ENCODE measurements around the gene TRIO.
A peak's percentile ranks its signal among the peaks of the same experiment; 100 is the strongest.

Gene TRIO

DNA sequence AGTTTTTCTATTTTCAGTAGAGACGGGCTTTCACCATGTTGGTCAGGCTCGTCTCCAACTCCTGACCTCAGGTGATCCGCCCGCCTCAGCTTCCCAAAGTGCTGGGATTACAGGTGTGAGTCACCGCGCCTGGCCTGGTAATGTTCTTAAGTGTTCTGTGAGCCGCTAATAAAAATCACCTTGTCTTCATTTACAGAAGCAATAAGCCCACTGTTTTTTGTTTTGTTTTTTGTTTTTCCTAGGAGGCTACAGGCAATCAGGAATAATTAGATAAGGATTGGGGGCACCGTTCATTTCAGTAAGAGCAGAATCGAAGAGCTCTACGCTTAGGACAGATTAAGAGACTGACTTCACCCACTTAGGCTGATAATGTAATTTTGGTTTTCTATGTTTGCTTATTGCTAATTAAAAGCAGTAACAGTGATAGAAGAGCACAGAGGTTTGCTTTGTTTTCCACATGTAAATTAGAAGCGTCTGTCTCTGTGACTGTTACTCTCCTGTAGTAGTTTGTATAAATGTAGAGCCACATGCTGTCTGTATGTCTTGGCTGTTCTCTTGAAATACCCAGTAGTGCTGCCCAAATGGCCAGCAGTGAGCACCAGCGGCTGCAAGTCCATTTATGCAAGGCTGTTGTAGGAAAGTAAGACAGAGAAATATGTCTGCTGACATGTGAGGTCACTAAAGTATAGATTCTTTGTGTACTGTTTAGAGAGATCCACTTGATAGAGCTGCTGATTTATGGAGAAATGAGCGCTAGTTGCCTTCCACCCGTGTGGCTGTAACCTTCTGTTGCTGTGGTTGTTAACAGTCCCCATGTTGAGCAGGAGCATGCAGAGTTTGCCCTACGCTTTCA is 30.5 kb downstream of the TRIO start:
- H3K9me3 Mint-ChIP-seq = no peaks in the 10 kb centered on the region
- H3K36me3 Mint-ChIP-seq = no peaks in the 10 kb centered on the region
- no peaks in the 10 kb centered on the region for H3K27me3 Mint-ChIP-seq
- H3K4me1 Mint-ChIP-seq = peaks cover 54% of the 10 kb centered on the region
- no peak for DNase-seq (ENCODE audit: low spot score in 2 of 2)
- H3K27ac Mint-ChIP-seq = peak overlapping the region; percentile 92
- peak overlapping the region; percentile 73 for H3K4me3 Mint-ChIP-seq
- ATAC-seq (ENCODE audit: low read depth) = no peak

DNA sequence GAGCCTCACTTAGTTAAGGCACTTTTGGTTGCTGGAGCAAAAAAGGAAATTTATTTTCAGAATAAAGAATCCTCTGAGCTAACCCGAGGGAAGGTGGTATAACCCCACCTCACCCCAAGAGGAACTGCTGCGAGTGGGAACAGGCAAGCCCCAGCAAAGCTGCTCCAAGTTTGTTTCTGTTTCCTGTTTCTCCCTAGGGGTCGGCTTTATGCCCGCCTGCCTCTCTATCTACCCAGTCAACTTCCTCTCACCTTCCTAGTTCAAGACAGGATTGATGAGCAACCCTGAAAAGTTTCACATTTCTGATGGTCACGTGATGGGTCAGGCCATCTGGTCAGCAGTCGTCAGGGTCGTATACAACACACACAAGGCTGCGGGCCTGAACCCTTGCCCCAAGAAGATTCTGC is 31.1 kb downstream of the TRIO start:
- Mint-ChIP-seq H3K4me3 (peak overlapping the region; percentile 73), H3K36me3 (no peaks in the 10 kb centered on the region), H3K27ac (peak overlapping the region; percentile 92), H3K4me1 (peaks cover 51% of the 10 kb centered on the region), H3K27me3 (no peaks in the 10 kb centered on the region), H3K9me3 (no peaks in the 10 kb centered on the region)
- ATAC-seq (ENCODE audit: low read depth) (peak; percentile 67), DNase-seq (ENCODE audit: low spot score in 2 of 2) (no peak)

DNA sequence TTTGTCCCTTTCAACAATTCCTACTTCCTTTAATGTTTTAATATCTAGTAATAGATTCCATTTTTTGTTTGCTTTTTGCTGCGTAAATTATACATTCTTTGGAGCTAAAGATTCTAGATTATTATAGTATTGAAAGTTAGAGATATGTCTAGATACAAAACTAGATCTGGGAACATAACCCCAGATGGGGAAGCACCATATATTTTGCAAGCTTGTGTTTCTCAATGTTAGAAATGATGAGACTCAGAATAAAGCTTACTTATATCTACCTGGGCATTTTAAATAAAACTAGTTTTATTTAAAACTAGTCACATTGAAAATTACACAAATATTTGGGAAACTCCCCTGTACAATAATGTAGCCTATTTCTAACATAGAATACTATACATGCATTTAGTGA is 32.2 kb downstream of the TRIO start:
- Mint-ChIP-seq H3K4me1 (peaks cover 45% of the 10 kb centered on the region), H3K27ac (no peak overlapping the region), H3K36me3 (no peaks in the 10 kb centered on the region), H3K9me3 (no peaks in the 10 kb centered on the region), H3K27me3 (no peaks in the 10 kb centered on the region), H3K4me3 (no peak overlapping the region)
- ATAC-seq (ENCODE audit: low read depth) (no peak), DNase-seq (ENCODE audit: low spot score in 2 of 2) (no peak)

DNA sequence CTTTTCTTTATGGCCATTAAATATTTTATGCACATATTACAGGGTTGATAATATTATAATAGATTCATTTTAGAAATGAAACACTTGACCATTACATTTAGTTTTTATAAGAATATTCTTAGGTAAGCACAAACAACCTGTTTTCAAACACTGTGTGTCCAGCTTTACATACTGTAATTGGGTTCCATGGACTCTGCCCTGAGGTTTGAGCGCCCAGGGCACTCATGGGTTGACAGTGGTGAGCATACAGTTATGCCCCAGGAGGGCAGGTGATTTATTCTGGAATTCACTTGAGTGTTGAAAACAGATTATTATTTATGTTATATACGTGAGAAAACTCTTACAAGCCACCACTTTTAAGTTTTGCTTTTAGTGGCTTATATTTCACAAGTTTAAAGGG is 33.7 kb downstream of the TRIO start:
- Mint-ChIP-seq H3K27me3 (no peaks in the 10 kb centered on the region), H3K4me1 (peaks cover 38% of the 10 kb centered on the region)

DNA sequence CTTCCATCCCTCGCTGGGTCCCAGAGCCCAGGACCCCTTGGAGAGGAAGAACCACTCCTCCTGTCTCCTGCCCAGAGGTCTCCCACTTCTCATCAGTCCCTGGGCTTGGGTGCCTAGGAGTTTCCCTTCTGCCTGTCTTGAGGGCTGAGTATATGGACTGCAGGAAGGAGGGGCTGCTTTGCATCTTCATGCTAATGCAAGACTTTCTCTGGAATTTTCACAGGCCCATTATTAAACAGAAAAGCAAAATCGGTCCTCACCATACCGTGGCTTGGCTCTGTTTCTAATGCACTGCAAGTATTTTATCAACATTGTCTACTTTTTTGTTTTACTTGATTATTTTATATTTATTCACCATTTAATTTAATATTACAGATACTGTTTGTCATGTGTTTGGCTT is 34.5 kb downstream of the TRIO start:
- no peak for ATAC-seq (ENCODE audit: low read depth)

More for the DNA sequence above, 33.7 kb downstream of the TRIO start:
- no peak overlapping the region for H3K27ac Mint-ChIP-seq
- ATAC-seq (ENCODE audit: low read depth) (no peak), DNase-seq (ENCODE audit: low spot score in 2 of 2) (no peak)
- H3K9me3 Mint-ChIP-seq = no peaks in the 10 kb centered on the region
- H3K4me3 Mint-ChIP-seq = no peak overlapping the region
- H3K36me3 Mint-ChIP-seq = no peaks in the 10 kb centered on the region

DNA sequence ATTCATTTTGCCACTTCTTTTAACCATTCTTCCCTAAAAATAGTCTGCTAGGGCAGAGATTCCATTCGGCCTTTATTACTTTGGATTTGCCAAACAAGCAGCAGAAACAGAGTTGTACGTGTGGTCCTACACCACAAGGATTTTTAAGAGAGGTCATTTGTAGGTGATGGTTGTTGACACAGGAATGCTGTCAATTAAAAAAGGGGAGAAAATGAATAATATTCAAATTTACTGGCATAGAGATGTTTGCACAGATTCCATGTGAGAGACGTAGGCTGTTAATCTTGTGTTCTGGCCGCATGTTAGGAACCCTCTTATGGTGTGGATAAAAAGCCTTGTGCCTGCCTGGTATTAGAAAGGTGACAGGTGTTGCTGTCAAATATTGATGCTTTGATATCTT is 34.9 kb downstream of the TRIO start:
- H3K36me3 Mint-ChIP-seq = peaks cover 2% of the 10 kb centered on the region
- no peak overlapping the region for H3K4me3 Mint-ChIP-seq
- H3K27ac Mint-ChIP-seq = peak overlapping the region; percentile 62
- H3K4me1 Mint-ChIP-seq = peaks cover 32% of the 10 kb centered on the region
- no peak for DNase-seq (ENCODE audit: low spot score in 2 of 2)
- H3K9me3 Mint-ChIP-seq = no peaks in the 10 kb centered on the region
- no peak for ATAC-seq (ENCODE audit: low read depth)
- no peaks in the 10 kb centered on the region for H3K27me3 Mint-ChIP-seq

More for the DNA sequence above, 34.5 kb downstream of the TRIO start:
- DNase-seq (ENCODE audit: low spot score in 2 of 2) = no peak
- no peaks in the 10 kb centered on the region for H3K9me3 Mint-ChIP-seq
- peak overlapping the region; percentile 62 for H3K27ac Mint-ChIP-seq
- no peak overlapping the region for H3K4me3 Mint-ChIP-seq
- H3K4me1 Mint-ChIP-seq = peaks cover 34% of the 10 kb centered on the region
- peaks cover 2% of the 10 kb centered on the region for H3K36me3 Mint-ChIP-seq
- H3K27me3 Mint-ChIP-seq = no peaks in the 10 kb centered on the region

DNA sequence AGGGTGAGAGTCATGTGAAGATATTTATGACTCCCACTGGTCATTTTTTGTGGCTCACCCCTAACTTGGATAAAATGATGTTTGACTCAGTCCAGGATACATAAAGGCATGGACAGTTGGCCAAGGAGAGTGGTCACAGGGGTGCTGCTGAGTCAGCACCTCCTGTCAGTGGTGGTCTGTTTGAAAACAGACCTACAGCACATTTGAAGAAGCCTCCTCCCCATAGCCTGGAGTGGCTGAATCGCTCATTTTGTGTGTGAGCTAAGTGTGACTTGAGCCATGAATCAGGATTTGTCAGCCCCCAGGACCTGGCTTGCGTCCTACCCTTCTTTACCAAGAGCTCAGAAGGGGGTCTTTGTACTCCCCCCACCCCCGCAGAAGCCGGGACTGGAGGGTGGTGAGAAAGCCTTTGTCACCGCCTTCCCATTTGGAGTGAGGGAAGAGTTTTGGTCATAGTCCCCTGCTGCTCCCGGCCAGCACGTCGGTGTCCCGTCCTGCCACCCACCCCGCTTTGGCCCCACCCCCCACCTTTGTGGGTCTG is 35.6 kb downstream of the TRIO start:
- ATAC-seq (ENCODE audit: low read depth) = no peak
- Mint-ChIP-seq H3K27me3 (no peaks in the 10 kb centered on the region), H3K4me3 (no peak overlapping the region), H3K36me3 (peaks cover 2% of the 10 kb centered on the region), H3K4me1 (peaks cover 29% of the 10 kb centered on the region), H3K9me3 (no peaks in the 10 kb centered on the region), H3K27ac (peak overlapping the region; percentile 62)
- DNase-seq (ENCODE audit: low spot score in 2 of 2) = no peak

DNA sequence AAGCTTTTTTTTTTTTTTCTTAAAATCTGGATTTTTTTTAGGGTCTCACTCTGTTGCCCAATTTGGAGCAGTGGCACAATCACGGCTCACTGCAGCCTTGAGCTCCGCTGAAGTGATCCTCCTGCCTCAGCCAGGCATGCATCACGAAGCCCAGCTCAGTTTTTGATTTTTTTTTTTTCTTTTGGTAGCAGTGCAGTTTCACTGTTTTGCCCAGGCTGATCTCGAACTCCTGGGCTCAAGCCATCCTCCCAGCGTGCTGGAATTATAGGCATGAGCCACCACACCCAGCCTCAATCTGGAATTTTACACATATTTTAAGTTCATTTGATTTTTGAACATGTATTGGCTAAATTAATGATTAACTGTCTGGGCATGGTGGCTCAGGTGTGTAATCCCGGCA is 36.3 kb downstream of the TRIO start:
- peaks cover 2% of the 10 kb centered on the region for H3K36me3 Mint-ChIP-seq

DNA sequence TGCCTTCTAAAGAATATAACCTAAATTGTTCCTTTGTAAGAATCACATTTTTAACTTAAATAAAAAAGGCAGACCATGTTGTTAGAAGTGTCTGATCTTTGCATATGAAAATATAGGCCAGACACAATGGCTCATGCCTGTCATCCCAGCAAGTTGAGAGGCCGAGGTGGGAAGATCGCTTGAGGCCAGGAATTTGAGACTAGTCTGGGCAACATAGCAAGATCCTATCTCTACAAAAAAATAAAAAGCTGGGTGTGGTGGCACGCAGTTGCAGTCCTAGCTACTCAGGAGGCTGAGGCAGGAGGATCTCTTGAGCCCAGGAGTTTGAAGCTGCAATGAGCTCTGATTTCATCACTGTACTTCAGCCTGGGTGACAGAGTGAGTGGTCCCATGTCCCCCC is 37.3 kb downstream of the TRIO start:
- no peak for DNase-seq (ENCODE audit: low spot score in 2 of 2)
- H3K9me3 Mint-ChIP-seq = no peaks in the 10 kb centered on the region
- peaks cover 34% of the 10 kb centered on the region for H3K4me1 Mint-ChIP-seq
- ATAC-seq (ENCODE audit: low read depth) = no peak
- no peak overlapping the region for H3K27ac Mint-ChIP-seq
- H3K4me3 Mint-ChIP-seq = no peak overlapping the region
- H3K36me3 Mint-ChIP-seq = peaks cover 2% of the 10 kb centered on the region
- no peaks in the 10 kb centered on the region for H3K27me3 Mint-ChIP-seq

More for the DNA sequence above, 36.3 kb downstream of the TRIO start:
- no peaks in the 10 kb centered on the region for H3K9me3 Mint-ChIP-seq
- H3K4me1 Mint-ChIP-seq = peaks cover 26% of the 10 kb centered on the region
- no peak overlapping the region for H3K4me3 Mint-ChIP-seq
- ATAC-seq (ENCODE audit: low read depth) = no peak
- no peak overlapping the region for H3K27ac Mint-ChIP-seq
- no peaks in the 10 kb centered on the region for H3K27me3 Mint-ChIP-seq
- no peak for DNase-seq (ENCODE audit: low spot score in 2 of 2)

DNA sequence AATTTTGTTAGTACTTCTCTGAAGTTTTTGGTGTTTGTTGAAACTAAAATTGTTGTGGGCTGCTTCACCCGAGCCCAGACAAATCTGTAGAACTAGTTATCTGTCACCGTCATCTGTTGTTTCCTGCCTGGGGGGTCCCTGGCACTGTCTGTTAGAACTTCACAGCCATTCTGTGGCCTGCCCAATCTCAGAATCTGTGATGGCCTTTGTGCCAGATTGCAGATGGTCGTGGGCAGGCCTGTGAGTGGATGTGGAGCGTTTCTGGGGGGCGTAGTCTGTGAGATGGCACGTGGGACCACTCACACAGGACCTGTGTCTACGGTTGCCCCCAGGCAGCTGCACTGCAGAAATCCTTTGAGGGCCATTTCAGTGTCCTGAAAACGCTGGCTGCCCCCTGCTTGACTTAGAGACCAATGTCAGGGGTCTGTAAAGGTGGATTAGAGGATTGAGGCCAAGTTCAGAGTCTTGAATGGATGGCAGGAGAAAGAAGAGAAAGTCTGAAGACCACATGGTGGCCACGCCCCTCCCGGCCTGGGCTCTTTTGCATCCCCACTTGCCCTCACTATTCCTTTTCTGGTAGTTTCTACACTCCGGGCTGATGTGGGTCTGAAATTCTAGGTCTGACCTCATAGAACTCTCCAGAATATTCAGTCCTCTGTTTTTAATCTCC is 38.3 kb downstream of the TRIO start:
- Mint-ChIP-seq H3K9me3 (no peaks in the 10 kb centered on the region), H3K4me1 (peaks cover 39% of the 10 kb centered on the region), H3K27me3 (no peaks in the 10 kb centered on the region), H3K4me3 (no peak overlapping the region), H3K27ac (peak overlapping the region; percentile 64), H3K36me3 (peaks cover 2% of the 10 kb centered on the region)
- ATAC-seq (ENCODE audit: low read depth) (no peak), DNase-seq (ENCODE audit: low spot score in 2 of 2) (no peak)

DNA sequence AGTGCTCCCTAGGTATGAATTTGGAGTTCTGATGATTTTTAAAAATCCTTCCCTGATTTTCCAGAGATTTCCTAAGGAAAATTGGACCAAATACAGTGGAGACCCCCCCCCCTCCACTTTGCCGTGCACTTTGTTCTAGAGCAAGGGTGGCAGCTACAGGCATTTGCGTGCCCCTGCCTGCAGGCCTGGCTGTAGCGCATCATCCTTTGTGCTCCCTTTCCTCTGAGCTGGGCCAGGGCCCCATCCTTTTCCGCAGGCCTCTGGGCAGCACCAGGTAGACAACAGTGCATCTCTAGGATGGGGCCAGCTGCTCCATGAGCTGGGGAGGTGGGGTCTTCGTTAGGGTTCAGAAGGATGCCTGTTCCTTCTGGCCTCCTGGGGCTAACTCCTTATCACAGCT is 39.6 kb downstream of the TRIO start:
- no peak for ATAC-seq (ENCODE audit: low read depth)
- Mint-ChIP-seq H3K4me1 (peaks cover 47% of the 10 kb centered on the region), H3K27ac (peak overlapping the region; percentile 56), H3K9me3 (no peaks in the 10 kb centered on the region), H3K4me3 (no peak overlapping the region), H3K36me3 (peaks cover 2% of the 10 kb centered on the region), H3K27me3 (no peaks in the 10 kb centered on the region)
- DNase-seq (ENCODE audit: low spot score in 2 of 2) = no peak

DNA sequence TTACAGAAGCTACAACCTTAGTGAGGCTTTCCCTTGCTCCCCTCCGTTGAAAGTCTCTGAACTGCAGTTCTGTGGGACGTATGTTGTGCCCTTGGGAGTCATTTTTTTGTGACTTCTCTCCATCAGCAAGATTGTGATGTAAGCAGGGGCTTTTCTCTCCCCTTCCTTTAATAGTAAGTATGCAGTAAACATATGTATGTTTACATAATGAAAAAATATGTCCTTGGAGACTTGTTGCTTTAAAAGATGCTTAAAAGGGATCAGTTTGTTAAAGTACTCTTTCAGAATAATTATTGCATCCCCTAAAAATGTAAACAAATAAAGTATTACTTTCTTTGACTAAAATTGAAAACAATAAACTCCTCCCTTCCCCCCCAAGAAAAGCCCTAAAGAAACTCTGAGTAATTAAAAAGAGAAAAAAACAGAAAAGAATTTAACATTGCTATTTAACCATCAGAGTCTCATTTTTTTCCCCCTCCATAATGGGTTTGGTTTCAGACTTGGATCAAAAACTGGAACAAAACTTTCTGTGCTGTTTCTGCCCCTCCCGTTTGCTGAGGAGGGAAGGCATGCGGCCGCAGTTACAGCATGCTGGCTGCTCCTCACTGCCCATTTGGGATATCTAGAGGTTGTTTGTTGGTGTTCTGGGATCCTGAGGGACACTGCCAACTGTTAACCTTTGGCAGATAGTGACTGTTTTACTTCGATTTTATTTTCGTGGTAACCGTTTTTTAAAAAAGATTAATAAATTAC is 40.2 kb downstream of the TRIO start:
- ATAC-seq (ENCODE audit: low read depth) (no peak), DNase-seq (ENCODE audit: low spot score in 2 of 2) (no peak)
- H3K9me3 Mint-ChIP-seq = no peaks in the 10 kb centered on the region
- peaks cover 43% of the 10 kb centered on the region for H3K4me1 Mint-ChIP-seq
- H3K27ac Mint-ChIP-seq = peak overlapping the region; percentile 56
- H3K4me3 Mint-ChIP-seq = no peak overlapping the region
- peaks cover 2% of the 10 kb centered on the region for H3K36me3 Mint-ChIP-seq
- no peaks in the 10 kb centered on the region for H3K27me3 Mint-ChIP-seq

DNA sequence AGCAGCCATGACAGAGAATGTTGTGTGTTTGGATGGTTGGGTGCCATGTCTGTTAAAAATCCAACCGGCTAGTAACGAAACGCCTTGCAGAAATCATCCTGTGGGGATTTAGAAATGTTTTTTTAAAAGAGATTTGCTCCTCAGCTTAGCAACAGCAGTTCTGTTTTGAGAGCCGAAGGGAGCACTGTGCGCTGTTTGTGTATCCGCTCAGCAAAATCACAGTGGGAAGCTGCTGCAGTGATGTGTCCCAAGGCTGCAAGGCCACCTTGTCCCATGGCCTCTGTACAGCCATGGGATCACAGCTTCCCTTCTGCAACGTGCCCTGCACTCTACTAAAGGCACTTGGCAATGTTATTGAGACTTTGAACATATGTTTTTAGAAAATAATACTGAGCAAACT is 40.9 kb downstream of the TRIO start:
- Mint-ChIP-seq H3K27me3 (no peaks in the 10 kb centered on the region), H3K36me3 (peaks cover 2% of the 10 kb centered on the region), H3K9me3 (no peaks in the 10 kb centered on the region), H3K4me3 (no peak overlapping the region), H3K4me1 (peaks cover 40% of the 10 kb centered on the region), H3K27ac (peak overlapping the region; percentile 56)
- no peak for ATAC-seq (ENCODE audit: low read depth)
- DNase-seq (ENCODE audit: low spot score in 2 of 2) = no peak

DNA sequence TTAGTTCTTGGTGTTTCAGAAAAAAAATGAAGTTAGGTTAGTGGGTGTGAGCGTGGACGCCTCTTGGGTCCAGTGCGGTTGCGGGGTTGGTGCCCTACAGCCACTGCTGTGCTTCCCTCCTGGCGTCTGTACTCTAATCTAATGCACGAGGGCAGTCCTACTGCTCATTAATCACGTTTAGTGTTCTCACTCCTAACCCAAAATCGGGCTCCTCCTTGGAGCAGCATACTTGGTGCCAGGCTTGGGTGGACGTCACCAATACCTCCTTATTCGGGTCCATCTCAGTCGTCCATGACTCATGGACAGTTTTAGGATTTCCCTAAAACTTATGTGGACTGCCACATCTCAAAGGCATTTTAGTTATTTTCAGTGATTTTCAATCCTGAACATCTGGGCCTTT is 41.6 kb downstream of the TRIO start:
- DNase-seq (ENCODE audit: low spot score in 2 of 2) = no peak
- ATAC-seq (ENCODE audit: low read depth) = no peak
- peaks cover 44% of the 10 kb centered on the region for H3K4me1 Mint-ChIP-seq
- H3K9me3 Mint-ChIP-seq = no peaks in the 10 kb centered on the region
- H3K36me3 Mint-ChIP-seq = peaks cover 2% of the 10 kb centered on the region
- H3K27ac Mint-ChIP-seq = peak overlapping the region; percentile 54
- no peaks in the 10 kb centered on the region for H3K27me3 Mint-ChIP-seq
- no peak overlapping the region for H3K4me3 Mint-ChIP-seq

Data from memory B cell (primary cell).